Mesodermal cell (in vitro differentiated cells): ENCODE results near the gene CX3CR1.

ENCODE experiments used
- H3K27ac ChIP-seq: 2 replicates; pipeline ENCODE4 v1.7.0; 2013; ENCODE audit warnings: mild to moderate bottlenecking, low read depth, low read length, moderate library complexity; ENCODE audit not compliant: severe bottlenecking
- H3K36me3 ChIP-seq: 2 replicates; pipeline ENCODE4 v1.7.1; 2013; ENCODE audit warnings: mild to moderate bottlenecking, low read length, moderate library complexity; ENCODE audit not compliant: control insufficient read depth, insufficient read depth
- H3K4me1 ChIP-seq: one replicate; pipeline ENCODE4 v1.7.1; 2013; ENCODE audit warnings: mild to moderate bottlenecking, low read length; ENCODE audit not compliant: insufficient read depth, control insufficient read depth, poor library complexity, severe bottlenecking
- H3K4me3 ChIP-seq: 2 replicates; pipeline ENCODE4 v1.7.0; 2013; ENCODE audit warnings: low read length, control low read depth, mild to moderate bottlenecking; ENCODE audit not compliant: insufficient read depth, poor library complexity, severe bottlenecking; ENCODE audit errors: extremely low read depth
- H3K9me3 ChIP-seq: 2 replicates; pipeline ENCODE4 v1.7.1; 2013; ENCODE audit warnings: mild to moderate bottlenecking, low read length, moderate library complexity; ENCODE audit not compliant: control insufficient read depth
- WGBS, 2 experiments: methylation state at CpG; one replicate each; pipeline ENCODE4 v1.1.5; 2013; ENCODE audit warnings: missing lambda C conversion rate in 2 of 2; ENCODE audit not compliant: insufficient coverage in 2 of 2; 5-methylcytosine and 5-hydroxymethylcytosine counted together

Gene CX3CR1

DNA sequence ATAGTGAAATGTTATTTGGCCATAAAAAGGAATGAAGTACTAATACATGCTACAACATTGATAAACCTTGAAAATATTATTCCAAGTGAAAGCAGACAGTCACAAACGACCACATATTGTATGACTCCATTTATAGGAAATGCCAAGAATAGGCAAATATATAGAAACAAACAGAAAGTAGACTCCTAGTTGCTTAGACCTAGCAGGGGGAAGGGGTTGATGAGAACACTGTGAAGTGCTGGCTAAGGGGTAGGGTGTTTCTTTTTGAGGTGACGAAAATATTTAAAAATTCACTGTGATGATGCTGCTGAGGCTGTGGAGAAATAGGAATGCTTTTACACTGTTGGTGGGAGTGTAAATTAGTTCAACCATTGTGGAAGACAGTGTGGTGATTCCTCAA, 56.9 kb downstream of the CX3CR1 start:
- no peaks in the 10 kb centered on the region for H3K9me3 ChIP-seq

DNA sequence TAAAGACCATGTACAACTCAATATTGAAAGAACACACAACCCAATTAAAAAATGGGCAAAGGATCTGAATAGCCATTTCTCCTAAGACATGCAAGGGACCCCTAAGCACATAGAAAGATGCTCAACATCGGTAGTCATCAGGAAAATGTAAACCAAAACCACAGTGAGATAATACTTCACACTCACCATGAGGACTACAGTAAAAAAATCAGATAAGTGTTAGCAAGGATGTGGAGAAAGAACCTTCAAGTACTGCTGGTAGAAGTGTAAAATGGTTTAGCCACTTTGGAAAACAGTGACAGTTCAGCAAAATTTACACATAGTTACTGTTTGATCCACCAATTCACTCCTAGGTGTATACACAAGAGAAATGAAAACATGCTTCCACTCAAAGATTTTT, 57.4 kb downstream of the CX3CR1 start:
- Histone ChIP-seq H3K4me3 (no peak overlapping the region), H3K9me3 (no peaks in the 10 kb centered on the region), H3K4me1 (no peaks in the 10 kb centered on the region), H3K36me3 (no peaks in the 10 kb centered on the region), H3K27ac (no peak overlapping the region)
- no CpG with 5 or more reads among the region's 1 CpG for WGBS, 2 experiments

More for the DNA sequence above, 56.9 kb downstream of the CX3CR1 start:
- H3K4me3 ChIP-seq, result no peak overlapping the region
- H3K4me1 ChIP-seq, result no peaks in the 10 kb centered on the region
- no peak overlapping the region for H3K27ac ChIP-seq
- H3K36me3 ChIP-seq, result no peaks in the 10 kb centered on the region
- WGBS, 2 experiments, result 100% methylated on average over 1 of the region's 2 CpGs; no CpG with 5 or more reads in 1 of the 2 experiments

DNA sequence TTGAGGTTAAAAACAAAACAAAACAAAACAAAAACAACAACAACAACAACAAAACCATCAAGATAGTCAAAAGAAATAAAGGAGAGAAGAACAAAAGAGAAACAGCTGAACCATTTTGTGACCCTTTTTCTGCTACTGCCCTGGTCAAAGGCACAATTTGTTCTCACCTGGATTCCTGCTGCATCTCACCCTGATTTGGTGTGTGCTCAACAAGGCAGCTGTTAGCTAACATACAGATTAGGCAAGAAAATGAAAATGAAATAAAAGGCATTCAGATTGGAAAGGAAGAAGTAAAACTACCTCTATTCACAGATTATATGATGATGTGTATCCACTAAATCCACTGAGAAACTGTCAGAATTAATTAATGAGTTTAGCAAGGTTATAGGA, 58.7 kb downstream of the CX3CR1 start:
- Histone ChIP-seq H3K27ac (peak overlapping the region; percentile 64), H3K36me3 (no peaks in the 10 kb centered on the region), H3K4me3 (no peak overlapping the region)

DNA sequence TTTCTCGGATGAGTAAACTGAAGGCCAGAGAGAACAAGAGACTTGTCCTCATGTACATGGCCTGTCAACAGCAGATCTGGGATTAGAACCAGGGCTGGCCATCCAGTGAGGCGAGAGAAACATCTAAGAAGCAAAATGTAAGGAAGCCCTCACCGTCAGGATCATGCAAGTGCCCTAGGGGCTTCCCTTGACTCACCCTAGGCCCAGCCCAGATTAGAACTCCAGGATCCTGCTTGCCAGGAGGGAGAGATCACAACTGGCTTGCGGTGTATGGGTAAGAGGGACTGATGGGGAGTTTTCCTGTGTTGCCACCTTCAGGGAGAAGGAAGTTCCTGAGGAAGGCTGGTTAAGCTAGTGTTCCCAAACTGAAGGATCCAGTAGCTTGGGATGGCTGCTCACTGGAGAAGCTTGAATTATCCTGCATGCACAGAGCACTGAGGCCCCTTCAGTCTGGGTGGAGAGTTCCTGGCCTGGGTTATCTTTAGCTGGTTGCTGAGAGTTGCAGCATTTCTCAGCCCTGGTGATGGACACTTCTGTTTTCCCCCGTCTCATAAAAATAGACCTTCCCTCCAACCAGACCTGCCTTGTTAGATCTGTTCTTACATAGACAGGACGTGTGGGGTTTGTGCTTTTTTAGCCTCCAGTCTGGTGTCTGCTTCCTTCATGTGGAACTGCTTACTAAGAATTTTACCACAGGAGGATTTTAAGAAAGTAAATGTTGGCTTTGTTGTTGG, 59.3 kb downstream of the CX3CR1 start:
- 100% methylated on average over 2 to 3 of the region's 6 CpGs for WGBS, 2 experiments
- no peaks in the 10 kb centered on the region for H3K4me1 ChIP-seq
- H3K27ac ChIP-seq, result peak overlapping the region; percentile 64

More for the DNA sequence above, 58.7 kb downstream of the CX3CR1 start:
- Histone ChIP-seq H3K9me3 (no peaks in the 10 kb centered on the region), H3K4me1 (no peaks in the 10 kb centered on the region)

DNA sequence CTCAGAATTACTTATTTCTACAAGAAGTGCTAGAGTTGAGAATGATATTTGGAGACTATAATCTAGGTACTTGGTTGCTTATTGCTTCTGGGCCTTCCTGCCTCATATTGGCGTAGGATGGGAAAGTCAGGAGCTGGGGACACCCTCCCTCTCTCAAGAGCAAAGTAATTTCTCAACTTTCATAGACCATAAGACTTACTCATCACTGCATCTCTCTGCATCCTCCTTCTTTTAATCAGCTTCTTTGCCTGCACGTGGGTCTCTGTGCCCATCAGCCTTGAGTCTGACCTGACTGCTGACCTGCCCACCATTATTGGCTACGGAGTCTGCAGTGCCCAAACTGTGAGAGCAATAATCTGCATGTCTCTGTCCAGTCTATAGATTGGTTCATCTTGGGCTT, 60.1 kb downstream of the CX3CR1 start:
- H3K4me3 ChIP-seq, result no peak overlapping the region
- H3K4me1 ChIP-seq, result no peaks in the 10 kb centered on the region
- H3K36me3 ChIP-seq, result no peaks in the 10 kb centered on the region
- H3K9me3 ChIP-seq, result no peaks in the 10 kb centered on the region
- 95 to 96% methylated on average over 2 to 3 of the region's 3 CpGs for WGBS, 2 experiments
- H3K27ac ChIP-seq, result no peak overlapping the region

More for the DNA sequence above, 59.3 kb downstream of the CX3CR1 start:
- Histone ChIP-seq H3K9me3 (no peaks in the 10 kb centered on the region), H3K36me3 (no peaks in the 10 kb centered on the region), H3K4me3 (no peak overlapping the region)

DNA sequence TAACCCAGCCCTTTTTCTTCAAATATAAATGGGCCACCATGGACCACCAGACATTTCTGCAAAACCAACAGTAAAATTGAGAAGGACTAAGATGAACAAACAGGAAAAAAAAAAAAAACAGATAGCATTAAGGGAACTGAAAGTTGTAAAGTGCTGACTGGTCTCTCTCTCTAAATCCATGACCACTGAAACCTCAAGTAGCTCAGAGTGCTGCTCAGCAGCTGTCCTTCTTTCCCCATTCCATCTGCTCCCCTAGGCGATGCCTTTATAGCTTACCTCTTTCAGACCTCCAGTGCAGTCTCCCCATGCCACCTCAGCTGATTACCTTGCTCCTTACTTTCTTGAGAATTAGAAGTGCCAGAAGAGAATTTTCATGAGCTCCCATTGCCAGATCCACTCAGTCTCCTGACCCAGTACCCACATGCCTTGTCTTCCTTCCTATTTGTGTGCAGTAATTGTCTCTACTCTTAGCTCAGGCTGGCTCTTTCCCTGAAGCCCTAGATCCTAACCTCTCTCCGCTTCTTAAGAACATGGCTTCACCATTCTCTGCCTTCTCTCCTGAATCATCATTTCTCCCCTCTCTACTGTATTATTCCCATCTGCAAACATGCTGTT, 63.6 kb downstream of the CX3CR1 start:
- 94 to 100% methylated on average over 2 of the region's 2 CpGs for WGBS, 2 experiments
- no peaks in the 10 kb centered on the region for H3K36me3 ChIP-seq
- no peak overlapping the region for H3K4me3 ChIP-seq
- no peaks in the 10 kb centered on the region for H3K9me3 ChIP-seq
- no peak overlapping the region for H3K27ac ChIP-seq
- peaks cover 14% of the 10 kb centered on the region for H3K4me1 ChIP-seq

DNA sequence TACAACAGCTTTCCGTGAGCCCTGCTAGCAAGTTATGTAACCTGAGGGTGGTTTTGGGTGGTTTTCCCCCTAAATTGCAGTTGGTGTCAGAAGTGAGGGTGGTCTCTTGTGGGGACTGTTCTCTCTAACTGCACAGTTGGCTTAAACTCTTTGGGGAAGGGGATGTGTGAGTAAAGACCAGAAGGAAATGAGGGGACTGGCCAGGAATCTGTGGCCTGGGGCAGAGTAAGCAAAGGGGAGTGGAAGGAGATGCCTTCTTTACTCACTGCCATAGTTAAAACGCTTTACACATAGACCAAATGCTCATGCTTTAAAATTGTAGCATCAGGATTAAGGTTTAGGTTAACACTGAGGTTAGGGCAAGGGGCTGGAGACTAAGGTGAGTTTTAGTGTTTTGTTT, 66.2 kb downstream of the CX3CR1 start:
- Histone ChIP-seq H3K4me3 (no peak overlapping the region), H3K9me3 (peaks cover 6% of the 10 kb centered on the region), H3K36me3 (no peaks in the 10 kb centered on the region), H3K4me1 (peaks cover 14% of the 10 kb centered on the region), H3K27ac (peak overlapping the region; percentile 6)
- no CpG with 5 or more reads among the region's 2 CpGs for WGBS, 2 experiments
